ENCODE data around the gene CTPS1.

DNA sequence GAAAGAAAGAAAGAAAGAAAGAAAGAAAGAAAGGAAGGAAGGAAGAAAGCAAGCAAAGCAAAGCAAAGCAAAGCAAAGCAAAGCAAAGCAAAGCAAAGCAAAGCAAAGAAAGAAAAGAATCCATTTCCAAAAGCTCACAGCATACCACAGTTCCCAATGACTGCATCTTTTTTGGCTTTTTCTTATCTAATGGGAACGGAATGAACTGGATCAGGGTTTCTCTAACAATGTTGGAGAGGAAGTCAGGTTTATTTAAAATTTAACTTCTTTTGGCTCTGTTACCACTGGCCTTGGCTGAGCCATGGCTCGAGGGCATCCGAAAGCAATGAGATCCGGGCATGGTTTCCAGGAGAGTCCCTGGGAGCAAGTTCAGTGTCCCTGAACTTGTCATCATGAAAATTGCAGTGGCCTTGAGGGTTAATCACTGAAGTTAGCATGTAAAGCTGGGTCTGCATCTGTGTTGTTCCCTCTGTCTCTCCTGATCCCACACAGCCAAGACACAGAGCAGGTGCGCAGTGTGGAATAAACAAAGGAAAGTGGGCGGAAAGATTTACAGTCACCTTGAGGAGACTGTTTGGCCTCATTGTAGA is 34.6 kb upstream of the CTPS1 start:
- TF ChIP-seq, protein P1, sequence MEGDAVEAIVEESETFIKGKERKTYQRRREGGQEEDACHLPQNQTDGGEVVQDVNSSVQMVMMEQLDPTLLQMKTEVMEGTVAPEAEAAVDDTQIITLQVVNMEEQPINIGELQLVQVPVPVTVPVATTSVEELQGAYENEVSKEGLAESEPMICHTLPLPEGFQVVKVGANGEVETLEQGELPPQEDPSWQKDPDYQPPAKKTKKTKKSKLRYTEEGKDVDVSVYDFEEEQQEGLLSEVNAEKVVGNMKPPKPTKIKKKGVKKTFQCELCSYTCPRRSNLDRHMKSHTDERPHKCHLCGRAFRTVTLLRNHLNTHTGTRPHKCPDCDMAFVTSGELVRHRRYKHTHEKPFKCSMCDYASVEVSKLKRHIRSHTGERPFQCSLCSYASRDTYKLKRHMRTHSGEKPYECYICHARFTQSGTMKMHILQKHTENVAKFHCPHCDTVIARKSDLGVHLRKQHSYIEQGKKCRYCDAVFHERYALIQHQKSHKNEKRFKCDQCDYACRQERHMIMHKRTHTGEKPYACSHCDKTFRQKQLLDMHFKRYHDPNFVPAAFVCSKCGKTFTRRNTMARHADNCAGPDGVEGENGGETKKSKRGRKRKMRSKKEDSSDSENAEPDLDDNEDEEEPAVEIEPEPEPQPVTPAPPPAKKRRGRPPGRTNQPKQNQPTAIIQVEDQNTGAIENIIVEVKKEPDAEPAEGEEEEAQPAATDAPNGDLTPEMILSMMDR (IDR thresholded peaks at IDR 0.05): no peak
- TF ChIP-seq MYBL2 (CRISPR knock-in tag; IDR thresholded peaks at IDR 0.05): no peak
- TF ChIP-seq, protein P2, sequence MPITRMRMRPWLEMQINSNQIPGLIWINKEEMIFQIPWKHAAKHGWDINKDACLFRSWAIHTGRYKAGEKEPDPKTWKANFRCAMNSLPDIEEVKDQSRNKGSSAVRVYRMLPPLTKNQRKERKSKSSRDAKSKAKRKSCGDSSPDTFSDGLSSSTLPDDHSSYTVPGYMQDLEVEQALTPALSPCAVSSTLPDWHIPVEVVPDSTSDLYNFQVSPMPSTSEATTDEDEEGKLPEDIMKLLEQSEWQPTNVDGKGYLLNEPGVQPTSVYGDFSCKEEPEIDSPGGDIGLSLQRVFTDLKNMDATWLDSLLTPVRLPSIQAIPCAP (CRISPR knock-in tag; IDR thresholded peaks at IDR 0.05): no peak
- no peak for TF ChIP-seq CREM (CRISPR knock-in tag; IDR thresholded peaks at IDR 0.05)
- TF ChIP-seq RELA (CRISPR knock-in tag; IDR thresholded peaks at IDR 0.05; ENCODE audit: borderline replicate concordance): no peak
- no peak for TF ChIP-seq ZNF317 (CRISPR knock-in tag; IDR thresholded peaks at IDR 0.05; ENCODE audit: borderline replicate concordance, low read depth)
- TF ChIP-seq, protein P3, sequence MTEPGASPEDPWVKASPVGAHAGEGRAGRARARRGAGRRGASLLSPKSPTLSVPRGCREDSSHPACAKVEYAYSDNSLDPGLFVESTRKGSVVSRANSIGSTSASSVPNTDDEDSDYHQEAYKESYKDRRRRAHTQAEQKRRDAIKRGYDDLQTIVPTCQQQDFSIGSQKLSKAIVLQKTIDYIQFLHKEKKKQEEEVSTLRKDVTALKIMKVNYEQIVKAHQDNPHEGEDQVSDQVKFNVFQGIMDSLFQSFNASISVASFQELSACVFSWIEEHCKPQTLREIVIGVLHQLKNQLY (CRISPR knock-in tag; IDR thresholded peaks at IDR 0.05): no peak
- TF ChIP-seq, protein P4, sequence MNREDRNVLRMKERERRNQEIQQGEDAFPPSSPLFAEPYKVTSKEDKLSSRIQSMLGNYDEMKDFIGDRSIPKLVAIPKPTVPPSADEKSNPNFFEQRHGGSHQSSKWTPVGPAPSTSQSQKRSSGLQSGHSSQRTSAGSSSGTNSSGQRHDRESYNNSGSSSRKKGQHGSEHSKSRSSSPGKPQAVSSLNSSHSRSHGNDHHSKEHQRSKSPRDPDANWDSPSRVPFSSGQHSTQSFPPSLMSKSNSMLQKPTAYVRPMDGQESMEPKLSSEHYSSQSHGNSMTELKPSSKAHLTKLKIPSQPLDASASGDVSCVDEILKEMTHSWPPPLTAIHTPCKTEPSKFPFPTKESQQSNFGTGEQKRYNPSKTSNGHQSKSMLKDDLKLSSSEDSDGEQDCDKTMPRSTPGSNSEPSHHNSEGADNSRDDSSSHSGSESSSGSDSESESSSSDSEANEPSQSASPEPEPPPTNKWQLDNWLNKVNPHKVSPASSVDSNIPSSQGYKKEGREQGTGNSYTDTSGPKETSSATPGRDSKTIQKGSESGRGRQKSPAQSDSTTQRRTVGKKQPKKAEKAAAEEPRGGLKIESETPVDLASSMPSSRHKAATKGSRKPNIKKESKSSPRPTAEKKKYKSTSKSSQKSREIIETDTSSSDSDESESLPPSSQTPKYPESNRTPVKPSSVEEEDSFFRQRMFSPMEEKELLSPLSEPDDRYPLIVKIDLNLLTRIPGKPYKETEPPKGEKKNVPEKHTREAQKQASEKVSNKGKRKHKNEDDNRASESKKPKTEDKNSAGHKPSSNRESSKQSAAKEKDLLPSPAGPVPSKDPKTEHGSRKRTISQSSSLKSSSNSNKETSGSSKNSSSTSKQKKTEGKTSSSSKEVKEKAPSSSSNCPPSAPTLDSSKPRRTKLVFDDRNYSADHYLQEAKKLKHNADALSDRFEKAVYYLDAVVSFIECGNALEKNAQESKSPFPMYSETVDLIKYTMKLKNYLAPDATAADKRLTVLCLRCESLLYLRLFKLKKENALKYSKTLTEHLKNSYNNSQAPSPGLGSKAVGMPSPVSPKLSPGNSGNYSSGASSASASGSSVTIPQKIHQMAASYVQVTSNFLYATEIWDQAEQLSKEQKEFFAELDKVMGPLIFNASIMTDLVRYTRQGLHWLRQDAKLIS (CRISPR knock-in tag; IDR thresholded peaks at IDR 0.05; ENCODE audit: borderline replicate concordance): no peak
- TF ChIP-seq, protein P5, sequence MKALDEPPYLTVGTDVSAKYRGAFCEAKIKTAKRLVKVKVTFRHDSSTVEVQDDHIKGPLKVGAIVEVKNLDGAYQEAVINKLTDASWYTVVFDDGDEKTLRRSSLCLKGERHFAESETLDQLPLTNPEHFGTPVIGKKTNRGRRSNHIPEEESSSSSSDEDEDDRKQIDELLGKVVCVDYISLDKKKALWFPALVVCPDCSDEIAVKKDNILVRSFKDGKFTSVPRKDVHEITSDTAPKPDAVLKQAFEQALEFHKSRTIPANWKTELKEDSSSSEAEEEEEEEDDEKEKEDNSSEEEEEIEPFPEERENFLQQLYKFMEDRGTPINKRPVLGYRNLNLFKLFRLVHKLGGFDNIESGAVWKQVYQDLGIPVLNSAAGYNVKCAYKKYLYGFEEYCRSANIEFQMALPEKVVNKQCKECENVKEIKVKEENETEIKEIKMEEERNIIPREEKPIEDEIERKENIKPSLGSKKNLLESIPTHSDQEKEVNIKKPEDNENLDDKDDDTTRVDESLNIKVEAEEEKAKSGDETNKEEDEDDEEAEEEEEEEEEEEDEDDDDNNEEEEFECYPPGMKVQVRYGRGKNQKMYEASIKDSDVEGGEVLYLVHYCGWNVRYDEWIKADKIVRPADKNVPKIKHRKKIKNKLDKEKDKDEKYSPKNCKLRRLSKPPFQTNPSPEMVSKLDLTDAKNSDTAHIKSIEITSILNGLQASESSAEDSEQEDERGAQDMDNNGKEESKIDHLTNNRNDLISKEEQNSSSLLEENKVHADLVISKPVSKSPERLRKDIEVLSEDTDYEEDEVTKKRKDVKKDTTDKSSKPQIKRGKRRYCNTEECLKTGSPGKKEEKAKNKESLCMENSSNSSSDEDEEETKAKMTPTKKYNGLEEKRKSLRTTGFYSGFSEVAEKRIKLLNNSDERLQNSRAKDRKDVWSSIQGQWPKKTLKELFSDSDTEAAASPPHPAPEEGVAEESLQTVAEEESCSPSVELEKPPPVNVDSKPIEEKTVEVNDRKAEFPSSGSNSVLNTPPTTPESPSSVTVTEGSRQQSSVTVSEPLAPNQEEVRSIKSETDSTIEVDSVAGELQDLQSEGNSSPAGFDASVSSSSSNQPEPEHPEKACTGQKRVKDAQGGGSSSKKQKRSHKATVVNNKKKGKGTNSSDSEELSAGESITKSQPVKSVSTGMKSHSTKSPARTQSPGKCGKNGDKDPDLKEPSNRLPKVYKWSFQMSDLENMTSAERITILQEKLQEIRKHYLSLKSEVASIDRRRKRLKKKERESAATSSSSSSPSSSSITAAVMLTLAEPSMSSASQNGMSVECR (CRISPR knock-in tag; IDR thresholded peaks at IDR 0.05; ENCODE audit: borderline replicate concordance): no peak
- TF ChIP-seq ESRRA (CRISPR knock-in tag; IDR thresholded peaks at IDR 0.05; ENCODE audit: borderline replicate concordance): no peak
- TF ChIP-seq, protein P6, sequence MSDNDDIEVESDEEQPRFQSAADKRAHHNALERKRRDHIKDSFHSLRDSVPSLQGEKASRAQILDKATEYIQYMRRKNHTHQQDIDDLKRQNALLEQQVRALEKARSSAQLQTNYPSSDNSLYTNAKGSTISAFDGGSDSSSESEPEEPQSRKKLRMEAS (CRISPR knock-in tag; IDR thresholded peaks at IDR 0.05): no peak
- TF ChIP-seq FOXP1 (CRISPR knock-in tag; IDR thresholded peaks at IDR 0.05; ENCODE audit: borderline replicate concordance): no peak
- no peak for TF ChIP-seq CREB1 (CRISPR knock-in tag; IDR thresholded peaks at IDR 0.05)
- TF ChIP-seq, protein P7, sequence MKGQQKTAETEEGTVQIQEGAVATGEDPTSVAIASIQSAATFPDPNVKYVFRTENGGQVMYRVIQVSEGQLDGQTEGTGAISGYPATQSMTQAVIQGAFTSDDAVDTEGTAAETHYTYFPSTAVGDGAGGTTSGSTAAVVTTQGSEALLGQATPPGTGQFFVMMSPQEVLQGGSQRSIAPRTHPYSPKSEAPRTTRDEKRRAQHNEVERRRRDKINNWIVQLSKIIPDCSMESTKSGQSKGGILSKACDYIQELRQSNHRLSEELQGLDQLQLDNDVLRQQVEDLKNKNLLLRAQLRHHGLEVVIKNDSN (CRISPR knock-in tag; IDR thresholded peaks at IDR 0.05): no peak
